GM13976 (cell line): Measurements from ENCODE around the gene CYP21A2.

Source experiments
- DNase-seq: peaks from one replicate; pipeline ENCODE4 v3.0.0; 2012; ENCODE audit warnings: low spot score
- CTCF ChIP-seq: IDR thresholded peaks from 2 replicates; pipeline ENCODE4 v1.5.1; 2012; ENCODE audit warnings: borderline replicate concordance, mild to moderate bottlenecking; ENCODE audit not compliant: insufficient read depth; ENCODE audit errors: extremely low read depth, missing control alignments, control extremely low read depth
- in situ Hi-C: fragments of 300-500 bp; cut with MboI; formaldehyde crosslinking; loops from one replicate; pipeline ENCODE4 v1.12.0; 2022; ENCODE audit warnings: low sequenced_read_pairs, mixed read lengths, inconsistent platforms; ENCODE audit not compliant: unreplicated experiment

The CYP21A2 gene

GRCh38 chr6:32086661-32087573, 48.7 kb downstream of the CYP21A2 start:
- TF ChIP-seq CTCF, result no peak
- in situ Hi-C loops, result no loop called here
- DNase-seq, result peak; percentile 78

- in situ Hi-C loops, result no loop called here
- TF ChIP-seq CTCF, result peak; percentile 59
- DNase-seq, result peak; percentile 83
These were observed 49.6 kb downstream of the CYP21A2 start for GRCh38 chr6:32087574-32088486.

GRCh38 chr6:32088487-32089049, 50.4 kb downstream of the CYP21A2 start:
- TF ChIP-seq CTCF, result no peak
- DNase-seq, result no peak
- in situ Hi-C loops, result no loop called here

- in situ Hi-C loops, result no loop called here
- no peak for TF ChIP-seq CTCF
- no peak for DNase-seq
These were observed 51.0 kb downstream of the CYP21A2 start for GRCh38 chr6:32089082-32089828.
